ENCODE results near the gene NIN.

NIN gene

GRCh38 chr14:50800032-50800431, 30.9 kb downstream of the NIN start:
- DNase-seq (ENCODE audit: low spot score) = no peak
- TF ChIP-seq, protein P1, sequence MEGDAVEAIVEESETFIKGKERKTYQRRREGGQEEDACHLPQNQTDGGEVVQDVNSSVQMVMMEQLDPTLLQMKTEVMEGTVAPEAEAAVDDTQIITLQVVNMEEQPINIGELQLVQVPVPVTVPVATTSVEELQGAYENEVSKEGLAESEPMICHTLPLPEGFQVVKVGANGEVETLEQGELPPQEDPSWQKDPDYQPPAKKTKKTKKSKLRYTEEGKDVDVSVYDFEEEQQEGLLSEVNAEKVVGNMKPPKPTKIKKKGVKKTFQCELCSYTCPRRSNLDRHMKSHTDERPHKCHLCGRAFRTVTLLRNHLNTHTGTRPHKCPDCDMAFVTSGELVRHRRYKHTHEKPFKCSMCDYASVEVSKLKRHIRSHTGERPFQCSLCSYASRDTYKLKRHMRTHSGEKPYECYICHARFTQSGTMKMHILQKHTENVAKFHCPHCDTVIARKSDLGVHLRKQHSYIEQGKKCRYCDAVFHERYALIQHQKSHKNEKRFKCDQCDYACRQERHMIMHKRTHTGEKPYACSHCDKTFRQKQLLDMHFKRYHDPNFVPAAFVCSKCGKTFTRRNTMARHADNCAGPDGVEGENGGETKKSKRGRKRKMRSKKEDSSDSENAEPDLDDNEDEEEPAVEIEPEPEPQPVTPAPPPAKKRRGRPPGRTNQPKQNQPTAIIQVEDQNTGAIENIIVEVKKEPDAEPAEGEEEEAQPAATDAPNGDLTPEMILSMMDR (IDR thresholded peaks at IDR 0.05; ENCODE audit: extremely low read depth, insufficient read depth, missing control alignments) = no peak
- in situ Hi-C loops (cut with MboI; ENCODE audit: low pct_unique_long_range_greater_than_20kb, low sequenced_read_pairs, unreplicated experiment) = no loop called here

DNA sequence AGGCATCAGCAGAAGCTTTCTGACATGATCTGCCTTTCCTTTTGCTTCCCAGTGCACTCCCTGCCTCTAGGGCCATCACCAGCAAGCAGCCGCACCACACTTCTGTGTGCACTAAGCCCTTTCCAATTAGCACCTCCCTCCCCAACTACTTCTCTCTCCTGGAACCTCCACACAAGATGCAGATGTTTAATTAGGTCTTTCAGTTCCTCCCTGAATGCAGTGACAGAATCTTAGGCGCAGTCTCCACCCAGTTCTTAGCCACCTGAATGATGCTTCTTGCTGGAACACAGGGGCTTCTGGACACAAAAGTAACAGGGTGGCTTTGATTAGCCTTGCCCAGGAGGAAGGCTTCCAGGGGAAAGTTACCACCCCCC, 32.9 kb downstream of the NIN start:
- TF ChIP-seq, protein P1 (IDR thresholded peaks at IDR 0.05; ENCODE audit: extremely low read depth, insufficient read depth, missing control alignments) = no peak

GRCh38 chr14:50797250-50798047, 33.5 kb downstream of the NIN start:
- in situ Hi-C loops (cut with MboI; ENCODE audit: low pct_unique_long_range_greater_than_20kb, low sequenced_read_pairs, unreplicated experiment) = no loop called here
- no peak for DNase-seq (ENCODE audit: low spot score)
- TF ChIP-seq, protein P1 (IDR thresholded peaks at IDR 0.05; ENCODE audit: extremely low read depth, insufficient read depth, missing control alignments) = no peak

More for the DNA sequence above, 32.9 kb downstream of the NIN start:
- in situ Hi-C loops (cut with MboI; ENCODE audit: low pct_unique_long_range_greater_than_20kb, low sequenced_read_pairs, unreplicated experiment) = no loop called here
- DNase-seq (ENCODE audit: low spot score) = no peak

GRCh38 chr14:50796390-50796789, 34.6 kb downstream of the NIN start:
- DNase-seq (ENCODE audit: low spot score) = no peak
- TF ChIP-seq, protein P1 (IDR thresholded peaks at IDR 0.05; ENCODE audit: extremely low read depth, insufficient read depth, missing control alignments) = no peak
- in situ Hi-C loops (cut with MboI; ENCODE audit: low pct_unique_long_range_greater_than_20kb, low sequenced_read_pairs, unreplicated experiment) = no loop called here

GRCh38 chr14:50795909-50796308, 35.1 kb downstream of the NIN start:
- TF ChIP-seq, protein P1 (IDR thresholded peaks at IDR 0.05; ENCODE audit: extremely low read depth, insufficient read depth, missing control alignments) = no peak
- in situ Hi-C loops (cut with MboI; ENCODE audit: low pct_unique_long_range_greater_than_20kb, low sequenced_read_pairs, unreplicated experiment) = no loop called here
- no peak for DNase-seq (ENCODE audit: low spot score)

DNA sequence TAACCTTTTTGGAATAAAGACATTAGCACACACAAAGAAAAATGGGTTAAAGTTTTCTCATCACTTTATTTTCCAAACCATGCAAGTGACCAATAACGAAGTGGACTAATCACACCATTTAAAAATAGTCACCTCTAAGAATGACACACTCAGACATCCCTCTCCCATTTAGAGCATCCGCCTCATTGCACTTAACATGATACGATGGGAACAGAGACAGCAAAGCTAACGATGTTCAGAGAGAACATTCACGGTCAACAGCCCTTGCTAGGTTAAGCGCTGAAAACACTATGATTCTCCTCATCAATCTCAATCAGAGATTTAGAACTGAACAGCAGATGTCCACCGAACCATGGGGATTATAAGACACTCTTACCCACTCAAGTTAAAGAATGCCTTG, 35.8 kb downstream of the NIN start:
- no peak for DNase-seq (ENCODE audit: low spot score)
- TF ChIP-seq, protein P1 (IDR thresholded peaks at IDR 0.05; ENCODE audit: extremely low read depth, insufficient read depth, missing control alignments) = no peak
- in situ Hi-C loops (cut with MboI; ENCODE audit: low pct_unique_long_range_greater_than_20kb, low sequenced_read_pairs, unreplicated experiment) = no loop called here
